HUDEP-2 (cell line): ENCODE data around the gene CDIPT.
"Not testable (repeated sequence)": the region's sequence is repeated elsewhere in the genome, so short reads cannot be mapped to it uniquely, and the experiment has no call there.

ENCODE experiments used
- DNase-seq, 76 experiments: peaks; one replicate each; lab custom pipeline; 2025; ENCODE audit not compliant: unreplicated experiment in 76 of 76; lab: John Stamatoyannopoulos, UW

Gene CDIPT

GRCh38 chr16:29898135-29898803 is 35.2 kb upstream of the CDIPT start:
- no peak for DNase-seq

GRCh38 chr16:29897333-29897732 is 34.3 kb upstream of the CDIPT start:
- DNase-seq: no peak

- no peak for DNase-seq
These were observed 33.8 kb upstream of the CDIPT start for GRCh38 chr16:29896841-29897240.

GRCh38 chr16:29894352-29894751 is 31.3 kb upstream of the CDIPT start:
- no peak for DNase-seq

GRCh38 chr16:29893553-29893952 is 30.5 kb upstream of the CDIPT start:
- no peak for DNase-seq

GRCh38 chr16:29892458-29892813 is 29.4 kb upstream of the CDIPT start:
- no peak for DNase-seq

GRCh38 chr16:29891525-29892457 is 28.8 kb upstream of the CDIPT start:
- DNase-seq: no peak

GRCh38 chr16:29889372-29889771 is 26.3 kb upstream of the CDIPT start:
- not testable (repeated sequence) for DNase-seq

- no peak for DNase-seq
These were observed 21.0 kb upstream of the CDIPT start for GRCh38 chr16:29883987-29884386.

- no peak for DNase-seq
These were observed 18.0 kb upstream of the CDIPT start for GRCh38 chr16:29881050-29881449.

GRCh38 chr16:29878172-29878571 is 15.1 kb upstream of the CDIPT start:
- no peak for DNase-seq

- peak in 66 of 76 experiments; percentile 20 to 80 (median 53) for DNase-seq
These were observed 14.4 kb upstream of the CDIPT start for GRCh38 chr16:29877266-29877961.

- DNase-seq: peak in 4 of 76 experiments; percentile 5 to 16 (median 10)
These were observed 13.7 kb upstream of the CDIPT start for GRCh38 chr16:29876594-29877249.

- DNase-seq: peak in 1 of 76 experiments; percentile 6
These were observed 13.2 kb upstream of the CDIPT start for GRCh38 chr16:29876217-29876593.

- no peak for DNase-seq
These were observed 12.2 kb upstream of the CDIPT start for GRCh38 chr16:29875206-29875605.

- no peak for DNase-seq
These were observed 10.3 kb upstream of the CDIPT start for GRCh38 chr16:29873319-29873718.

GRCh38 chr16:29871822-29872546 is 9.0 kb upstream of the CDIPT start:
- no peak for DNase-seq

- not testable (repeated sequence) for DNase-seq
These were observed 6.0 kb upstream of the CDIPT start for GRCh38 chr16:29869067-29869466.

- peak in 10 of 76 experiments; percentile 5 to 37 (median 12) for DNase-seq
These were observed 5.5 kb upstream of the CDIPT start for GRCh38 chr16:29868396-29869009.

GRCh38 chr16:29864205-29864604 is 1.2 kb upstream of the CDIPT start:
- no peak for DNase-seq
